Measurements from ENCODE around the gene DNER.

The DNER gene

GRCh38 chr2:229575569-229576315 is 138.6 kb downstream of the DNER start:
- DNase-seq (ENCODE audit: low read depth in 1 of 2, low spot score in 1 of 2), result no peak
- H3K27ac ChIP-seq (replicated peaks), result no peak overlapping the region
- TF ChIP-seq, protein P1, sequence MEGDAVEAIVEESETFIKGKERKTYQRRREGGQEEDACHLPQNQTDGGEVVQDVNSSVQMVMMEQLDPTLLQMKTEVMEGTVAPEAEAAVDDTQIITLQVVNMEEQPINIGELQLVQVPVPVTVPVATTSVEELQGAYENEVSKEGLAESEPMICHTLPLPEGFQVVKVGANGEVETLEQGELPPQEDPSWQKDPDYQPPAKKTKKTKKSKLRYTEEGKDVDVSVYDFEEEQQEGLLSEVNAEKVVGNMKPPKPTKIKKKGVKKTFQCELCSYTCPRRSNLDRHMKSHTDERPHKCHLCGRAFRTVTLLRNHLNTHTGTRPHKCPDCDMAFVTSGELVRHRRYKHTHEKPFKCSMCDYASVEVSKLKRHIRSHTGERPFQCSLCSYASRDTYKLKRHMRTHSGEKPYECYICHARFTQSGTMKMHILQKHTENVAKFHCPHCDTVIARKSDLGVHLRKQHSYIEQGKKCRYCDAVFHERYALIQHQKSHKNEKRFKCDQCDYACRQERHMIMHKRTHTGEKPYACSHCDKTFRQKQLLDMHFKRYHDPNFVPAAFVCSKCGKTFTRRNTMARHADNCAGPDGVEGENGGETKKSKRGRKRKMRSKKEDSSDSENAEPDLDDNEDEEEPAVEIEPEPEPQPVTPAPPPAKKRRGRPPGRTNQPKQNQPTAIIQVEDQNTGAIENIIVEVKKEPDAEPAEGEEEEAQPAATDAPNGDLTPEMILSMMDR (IDR thresholded peaks at IDR 0.05; ENCODE audit: insufficient read depth, low read length), result no peak
- no peak for TF ChIP-seq SPI1 (IDR thresholded peaks at IDR 0.05; ENCODE audit: borderline replicate concordance, low read depth)
- no peak for TF ChIP-seq POLR2AphosphoS5 (IDR thresholded peaks at IDR 0.05; ENCODE audit: low read depth)
- TF ChIP-seq GABPA (IDR thresholded peaks at IDR 0.05; ENCODE audit: low read depth), result no peak
- TF ChIP-seq, protein P2, sequence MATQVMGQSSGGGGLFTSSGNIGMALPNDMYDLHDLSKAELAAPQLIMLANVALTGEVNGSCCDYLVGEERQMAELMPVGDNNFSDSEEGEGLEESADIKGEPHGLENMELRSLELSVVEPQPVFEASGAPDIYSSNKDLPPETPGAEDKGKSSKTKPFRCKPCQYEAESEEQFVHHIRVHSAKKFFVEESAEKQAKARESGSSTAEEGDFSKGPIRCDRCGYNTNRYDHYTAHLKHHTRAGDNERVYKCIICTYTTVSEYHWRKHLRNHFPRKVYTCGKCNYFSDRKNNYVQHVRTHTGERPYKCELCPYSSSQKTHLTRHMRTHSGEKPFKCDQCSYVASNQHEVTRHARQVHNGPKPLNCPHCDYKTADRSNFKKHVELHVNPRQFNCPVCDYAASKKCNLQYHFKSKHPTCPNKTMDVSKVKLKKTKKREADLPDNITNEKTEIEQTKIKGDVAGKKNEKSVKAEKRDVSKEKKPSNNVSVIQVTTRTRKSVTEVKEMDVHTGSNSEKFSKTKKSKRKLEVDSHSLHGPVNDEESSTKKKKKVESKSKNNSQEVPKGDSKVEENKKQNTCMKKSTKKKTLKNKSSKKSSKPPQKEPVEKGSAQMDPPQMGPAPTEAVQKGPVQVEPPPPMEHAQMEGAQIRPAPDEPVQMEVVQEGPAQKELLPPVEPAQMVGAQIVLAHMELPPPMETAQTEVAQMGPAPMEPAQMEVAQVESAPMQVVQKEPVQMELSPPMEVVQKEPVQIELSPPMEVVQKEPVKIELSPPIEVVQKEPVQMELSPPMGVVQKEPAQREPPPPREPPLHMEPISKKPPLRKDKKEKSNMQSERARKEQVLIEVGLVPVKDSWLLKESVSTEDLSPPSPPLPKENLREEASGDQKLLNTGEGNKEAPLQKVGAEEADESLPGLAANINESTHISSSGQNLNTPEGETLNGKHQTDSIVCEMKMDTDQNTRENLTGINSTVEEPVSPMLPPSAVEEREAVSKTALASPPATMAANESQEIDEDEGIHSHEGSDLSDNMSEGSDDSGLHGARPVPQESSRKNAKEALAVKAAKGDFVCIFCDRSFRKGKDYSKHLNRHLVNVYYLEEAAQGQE (IDR thresholded peaks at IDR 0.05; ENCODE audit: insufficient replicate concordance, low read depth), result no peak
- peaks cover 4% of the 10 kb centered on the region for H3K27me3 ChIP-seq (ENCODE audit: insufficient read depth, poor library complexity, severe bottlenecking)
- no peak overlapping the region for H3K4me3 ChIP-seq (replicated peaks; ENCODE audit: insufficient read depth, low read length)

DNA sequence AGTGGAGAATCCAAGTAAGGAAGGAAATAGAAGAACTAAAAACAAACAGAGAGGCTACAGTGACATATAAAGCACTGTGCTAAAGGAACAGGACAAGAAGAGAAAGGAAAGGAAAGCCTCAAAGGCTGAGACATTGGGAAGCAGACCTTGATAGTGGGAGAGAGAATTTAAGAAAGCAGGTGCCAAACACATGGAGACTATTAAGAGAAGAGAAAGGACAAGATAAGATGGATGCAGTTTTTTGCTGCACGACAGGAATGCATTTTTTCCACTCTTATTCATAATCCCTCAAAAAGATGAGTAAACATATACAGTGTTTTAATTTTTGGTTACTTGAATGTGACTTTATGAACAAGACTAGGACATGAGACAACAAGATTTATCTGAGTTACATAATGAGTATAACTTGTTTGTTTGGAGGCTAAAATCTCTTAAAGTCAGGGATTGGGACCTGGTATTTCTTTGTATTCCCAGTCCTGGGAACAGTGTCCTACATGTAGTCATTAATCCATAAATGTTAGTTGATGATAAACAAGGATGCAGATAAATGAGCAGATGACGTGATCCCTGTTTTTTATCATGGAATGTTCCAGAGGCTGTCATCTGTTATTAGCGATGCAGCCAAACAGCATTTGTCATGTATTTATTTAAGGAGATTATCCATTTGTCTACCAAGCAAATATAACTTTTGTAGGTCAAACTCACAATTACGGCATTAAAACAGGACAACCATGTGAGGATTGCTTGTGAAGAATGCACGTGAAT is 141.7 kb downstream of the DNER start:
- TF ChIP-seq SPI1 (IDR thresholded peaks at IDR 0.05; ENCODE audit: borderline replicate concordance, low read depth) (no peak), POLR2AphosphoS5 (IDR thresholded peaks at IDR 0.05; ENCODE audit: low read depth) (no peak), GABPA (IDR thresholded peaks at IDR 0.05; ENCODE audit: low read depth) (no peak)
- TF ChIP-seq, protein P1 (IDR thresholded peaks at IDR 0.05; ENCODE audit: insufficient read depth, low read length), result no peak
- TF ChIP-seq, protein P2 (IDR thresholded peaks at IDR 0.05; ENCODE audit: insufficient replicate concordance, low read depth), result no peak
- no peak overlapping the region for H3K4me3 ChIP-seq (replicated peaks; ENCODE audit: insufficient read depth, low read length)
- peaks cover 4% of the 10 kb centered on the region for H3K27me3 ChIP-seq (ENCODE audit: insufficient read depth, poor library complexity, severe bottlenecking)
- H3K27ac ChIP-seq (replicated peaks), result no peak overlapping the region
- DNase-seq (ENCODE audit: low read depth in 1 of 2, low spot score in 1 of 2), result no peak

DNA sequence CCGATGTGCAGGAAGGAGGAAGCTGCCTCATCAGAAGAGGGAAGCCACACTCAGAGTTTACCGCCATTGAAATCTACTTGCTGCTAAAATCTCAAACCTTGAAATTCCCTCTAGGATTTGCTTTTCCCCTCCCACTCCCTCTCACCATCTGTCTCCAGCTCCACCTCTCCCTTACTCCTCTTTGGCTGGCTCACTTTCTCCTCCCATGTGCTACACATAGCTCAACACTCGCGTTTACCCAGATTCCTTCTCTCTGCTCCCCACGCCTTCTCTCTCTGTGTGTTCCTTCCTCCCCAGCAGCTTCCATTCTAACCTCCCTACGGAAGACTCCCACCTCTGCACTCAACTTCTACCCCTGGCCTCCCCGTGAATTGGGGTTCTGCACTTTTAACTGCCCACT is 143.1 kb downstream of the DNER start:
- TF ChIP-seq GABPA (IDR thresholded peaks at IDR 0.05; ENCODE audit: low read depth) (no peak), POLR2AphosphoS5 (IDR thresholded peaks at IDR 0.05; ENCODE audit: low read depth) (no peak), SPI1 (IDR thresholded peaks at IDR 0.05; ENCODE audit: borderline replicate concordance, low read depth) (no peak)
- TF ChIP-seq, protein P2 (IDR thresholded peaks at IDR 0.05; ENCODE audit: insufficient replicate concordance, low read depth), result no peak
- TF ChIP-seq, protein P1 (IDR thresholded peaks at IDR 0.05; ENCODE audit: insufficient read depth, low read length), result no peak
- no peak for DNase-seq (ENCODE audit: low read depth in 1 of 2, low spot score in 1 of 2)
- peaks cover 2% of the 10 kb centered on the region for H3K27me3 ChIP-seq (ENCODE audit: insufficient read depth, poor library complexity, severe bottlenecking)

More for the DNA sequence above, 143.1 kb downstream of the DNER start:
- no peak overlapping the region for H3K27ac ChIP-seq (replicated peaks)
- no peak overlapping the region for H3K4me3 ChIP-seq (replicated peaks; ENCODE audit: insufficient read depth, low read length)
